Midbrain (tissue), 1 donor: ENCODE results near the gene ZDHHC3.
A peak's percentile ranks its signal among the peaks of the same experiment; 100 is the strongest.

Experiments used
- DNase-seq: peaks from one replicate; lab custom pipeline; 2025; lab: John Stamatoyannopoulos, UW

The ZDHHC3 gene, protein sequence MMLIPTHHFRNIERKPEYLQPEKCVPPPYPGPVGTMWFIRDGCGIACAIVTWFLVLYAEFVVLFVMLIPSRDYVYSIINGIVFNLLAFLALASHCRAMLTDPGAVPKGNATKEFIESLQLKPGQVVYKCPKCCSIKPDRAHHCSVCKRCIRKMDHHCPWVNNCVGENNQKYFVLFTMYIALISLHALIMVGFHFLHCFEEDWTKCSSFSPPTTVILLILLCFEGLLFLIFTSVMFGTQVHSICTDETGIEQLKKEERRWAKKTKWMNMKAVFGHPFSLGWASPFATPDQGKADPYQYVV

DNA sequence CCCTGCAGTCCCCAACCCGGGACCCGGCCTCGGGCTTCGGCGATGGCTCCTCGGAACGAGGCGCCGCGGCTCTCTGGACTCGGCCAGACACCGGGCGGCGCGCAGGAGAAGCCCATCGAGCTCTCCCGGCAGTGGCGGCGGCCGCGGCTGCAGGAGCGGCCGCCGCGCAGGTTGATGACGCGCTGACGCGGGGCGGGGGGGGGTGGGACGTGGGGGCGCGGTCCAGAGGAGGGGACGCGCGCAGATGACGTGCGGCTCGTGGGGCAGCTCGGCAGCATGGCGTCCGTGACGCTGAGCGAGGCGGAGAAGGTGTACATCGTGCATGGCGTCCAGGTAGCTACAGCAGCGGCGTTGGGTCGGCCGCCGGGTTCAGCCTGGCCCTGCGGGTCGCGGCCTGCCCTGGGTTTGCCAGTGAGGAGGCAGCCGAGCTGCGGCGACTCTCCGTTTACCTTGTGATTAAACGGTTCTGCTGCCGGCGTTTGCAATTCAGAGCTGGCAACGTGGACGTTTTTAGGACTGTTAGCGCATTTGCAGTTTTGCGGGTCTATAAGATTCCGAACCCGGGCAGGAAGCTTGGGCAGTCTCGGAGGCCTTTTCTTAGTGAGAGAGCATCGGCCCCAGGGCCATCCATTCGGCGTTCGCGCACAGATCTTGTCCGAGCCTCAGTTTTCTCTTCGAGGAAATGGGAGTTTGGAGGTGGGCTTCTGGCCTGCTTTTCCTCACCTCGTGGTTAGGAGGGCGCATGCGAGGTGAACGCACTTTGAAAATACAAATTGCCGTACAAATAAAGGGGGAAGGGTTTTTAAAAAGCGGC, at the start of gene ZDHHC3, which contains the start of gene EXOSC7:
TSS of gene ZDHHC3 (minus strand) at position 173 of the 814 bp plus-strand sequence. CDS start 16,738 bp downstream, outside the sequence.
TSS of gene EXOSC7 (plus strand) at position 243 of the 814 bp plus-strand sequence. CDS start at position 277, 34 bp downstream.
- peak; percentile 87 for DNase-seq

DNA sequence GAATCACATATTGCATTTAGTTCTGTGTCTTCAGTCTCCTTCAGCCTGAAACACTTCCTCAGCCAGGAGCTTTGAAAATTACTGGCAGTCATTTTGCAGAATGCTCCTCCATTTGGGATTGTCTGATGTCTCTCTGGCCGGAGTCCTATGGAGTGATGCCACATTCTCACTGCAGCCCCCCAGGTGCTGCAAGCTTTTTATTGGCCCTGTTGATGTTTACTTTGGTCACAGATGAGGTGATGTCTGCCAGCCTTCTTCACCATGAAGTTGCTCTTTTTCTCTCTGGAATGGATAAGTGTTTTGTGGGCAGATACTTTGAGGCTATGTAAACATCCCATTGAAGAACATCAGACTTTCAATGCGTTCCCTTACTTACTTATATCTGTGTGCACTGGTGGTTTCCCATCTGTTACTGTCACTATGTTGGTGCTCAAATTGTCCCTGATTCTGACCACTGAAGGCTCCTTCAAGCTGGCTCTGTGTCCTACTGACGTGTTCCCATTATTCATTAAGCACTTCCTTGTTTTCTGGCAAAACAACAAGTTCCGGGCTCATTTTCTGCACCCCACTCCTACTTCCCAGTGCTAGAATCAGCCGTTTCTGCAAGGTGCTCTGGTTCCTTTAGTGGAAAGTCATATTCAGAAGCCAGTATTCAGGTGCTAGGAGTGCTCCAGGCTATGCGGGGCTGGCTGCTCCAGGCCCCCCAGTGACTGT, 48.7 kb upstream of the ZDHHC3 start:
- DNase-seq, result no peak

DNA sequence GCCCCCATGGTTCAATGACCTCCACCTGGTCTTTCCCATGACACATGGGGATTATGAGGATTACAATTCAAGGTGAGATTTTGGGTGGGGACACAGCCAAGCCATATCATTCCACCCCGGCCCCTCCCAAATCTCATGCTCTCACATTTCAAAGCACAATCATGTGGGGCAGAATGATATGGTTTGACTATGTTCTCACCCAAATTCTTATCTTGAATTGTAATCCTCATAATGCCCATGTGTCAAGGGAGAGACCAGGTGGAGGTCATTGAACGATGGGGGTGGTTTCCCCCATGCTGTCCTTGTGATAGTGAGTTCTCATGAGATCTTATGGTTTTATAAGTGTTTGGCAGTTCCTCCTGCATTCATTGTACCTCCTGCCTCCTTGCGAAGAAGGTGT, 47.7 kb upstream of the ZDHHC3 start:
- no peak for DNase-seq

DNA sequence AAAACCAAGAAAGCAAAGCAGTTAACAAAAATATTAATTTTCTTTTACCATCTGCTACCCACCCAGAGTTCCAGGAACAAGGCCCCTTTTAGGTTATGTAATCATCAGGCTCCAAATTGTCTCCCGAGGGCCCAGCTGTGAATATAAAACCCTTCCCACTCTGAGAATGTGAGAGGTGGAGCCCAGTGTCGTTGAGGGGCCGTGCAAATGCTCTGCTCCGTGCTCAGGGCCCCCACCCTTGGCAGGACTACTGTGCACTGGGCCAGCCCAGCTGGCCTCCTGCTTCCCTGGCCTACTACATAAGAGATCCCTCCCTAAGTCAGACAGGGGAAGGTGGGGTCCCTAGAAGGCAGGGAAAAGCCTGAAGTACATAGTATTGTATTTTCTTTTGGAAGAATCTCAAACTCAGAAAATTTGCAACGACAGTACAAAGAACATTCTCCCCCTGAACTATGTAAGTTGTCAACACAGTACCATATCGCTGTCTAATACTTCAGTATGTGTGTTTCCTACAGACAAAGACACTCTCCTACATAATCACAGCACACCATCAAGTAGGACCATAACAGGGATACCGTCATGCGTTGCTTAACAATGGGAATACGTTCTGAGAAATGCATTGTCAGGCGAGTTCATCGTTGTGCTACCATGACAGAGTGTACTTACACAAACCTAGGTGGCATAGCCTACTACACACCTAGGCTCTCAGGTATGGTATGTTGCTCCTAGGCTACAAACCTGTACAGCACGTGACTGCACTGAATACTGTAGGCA, 45.7 kb upstream of the ZDHHC3 start:
- no peak for DNase-seq

DNA sequence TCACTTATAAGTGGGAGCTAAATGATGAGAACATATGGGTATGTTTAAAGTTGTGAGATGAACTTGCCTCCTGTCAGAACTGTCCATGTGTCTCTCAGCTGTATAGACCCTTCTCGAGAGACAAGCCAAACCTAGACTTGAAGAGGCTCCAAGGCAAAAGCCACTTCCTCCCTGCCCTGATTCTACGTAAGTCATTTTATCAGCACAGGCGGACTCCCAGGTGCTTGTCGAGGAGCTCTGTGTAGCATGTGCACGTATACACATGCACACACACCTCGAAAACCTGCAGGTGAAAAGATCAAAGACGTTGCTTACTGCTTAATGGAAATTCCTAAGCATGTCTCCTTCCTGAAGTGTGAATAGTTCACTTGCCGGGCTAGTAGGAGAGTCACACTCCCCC, 44.6 kb upstream of the ZDHHC3 start:
- no peak for DNase-seq

DNA sequence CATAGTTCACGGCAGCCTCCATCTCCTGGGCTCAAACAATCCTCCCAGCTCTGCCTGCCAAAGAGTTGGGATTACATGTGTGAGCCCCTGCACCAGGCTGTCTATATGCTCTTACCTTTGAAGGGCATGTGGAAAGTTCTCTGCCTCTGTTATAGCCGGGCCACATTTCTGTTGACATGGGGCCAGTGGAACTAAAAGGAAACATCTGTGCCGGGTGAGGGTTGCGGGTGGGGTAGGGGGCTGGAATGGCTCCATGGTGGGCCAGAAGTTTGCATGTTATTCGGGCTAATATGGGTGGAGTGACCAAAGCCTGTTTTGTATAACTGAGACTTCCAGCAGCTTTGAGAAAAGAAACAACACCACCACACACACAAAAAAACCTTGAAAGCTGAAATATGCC, 41.8 kb upstream of the ZDHHC3 start:
- no peak for DNase-seq

DNA sequence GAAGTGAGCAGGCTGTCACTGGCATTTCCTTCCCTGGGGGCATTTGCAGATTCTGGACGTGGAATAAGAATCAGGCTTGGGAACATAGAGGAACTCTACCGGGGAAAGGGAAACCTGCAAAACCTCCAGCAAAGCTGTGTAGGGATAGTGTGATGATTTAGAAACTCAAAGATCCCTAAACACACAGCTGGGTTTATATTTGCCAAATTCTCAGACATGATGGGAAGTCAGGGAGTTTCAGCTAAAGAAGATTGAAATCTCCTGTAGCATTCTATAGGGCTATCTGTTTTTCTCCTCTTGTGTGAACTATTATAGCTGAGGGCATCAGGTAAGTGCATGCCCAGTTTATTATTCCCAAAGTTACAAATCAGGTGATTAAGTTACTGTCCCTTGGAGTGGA, 40.9 kb upstream of the ZDHHC3 start:
- DNase-seq, result no peak

DNA sequence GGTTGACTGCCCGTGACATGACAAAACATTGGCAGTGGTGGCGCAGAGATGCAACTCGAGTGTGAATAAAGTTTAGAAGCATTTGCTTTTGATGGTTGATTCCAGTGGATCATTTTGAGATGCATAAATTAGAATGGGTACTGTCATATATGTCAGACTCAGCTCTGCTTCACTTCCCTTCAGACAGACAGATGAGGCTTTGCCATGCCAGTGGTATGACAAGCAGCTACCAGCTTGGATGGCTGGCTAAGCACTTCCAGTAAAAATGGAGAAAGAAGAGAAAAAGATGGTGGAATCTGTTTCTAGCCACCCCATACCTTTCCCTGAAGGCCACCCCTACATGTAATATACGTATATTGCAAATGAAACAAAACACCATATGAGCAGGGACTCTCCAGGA, 36.6 kb upstream of the ZDHHC3 start:
- DNase-seq, result no peak

DNA sequence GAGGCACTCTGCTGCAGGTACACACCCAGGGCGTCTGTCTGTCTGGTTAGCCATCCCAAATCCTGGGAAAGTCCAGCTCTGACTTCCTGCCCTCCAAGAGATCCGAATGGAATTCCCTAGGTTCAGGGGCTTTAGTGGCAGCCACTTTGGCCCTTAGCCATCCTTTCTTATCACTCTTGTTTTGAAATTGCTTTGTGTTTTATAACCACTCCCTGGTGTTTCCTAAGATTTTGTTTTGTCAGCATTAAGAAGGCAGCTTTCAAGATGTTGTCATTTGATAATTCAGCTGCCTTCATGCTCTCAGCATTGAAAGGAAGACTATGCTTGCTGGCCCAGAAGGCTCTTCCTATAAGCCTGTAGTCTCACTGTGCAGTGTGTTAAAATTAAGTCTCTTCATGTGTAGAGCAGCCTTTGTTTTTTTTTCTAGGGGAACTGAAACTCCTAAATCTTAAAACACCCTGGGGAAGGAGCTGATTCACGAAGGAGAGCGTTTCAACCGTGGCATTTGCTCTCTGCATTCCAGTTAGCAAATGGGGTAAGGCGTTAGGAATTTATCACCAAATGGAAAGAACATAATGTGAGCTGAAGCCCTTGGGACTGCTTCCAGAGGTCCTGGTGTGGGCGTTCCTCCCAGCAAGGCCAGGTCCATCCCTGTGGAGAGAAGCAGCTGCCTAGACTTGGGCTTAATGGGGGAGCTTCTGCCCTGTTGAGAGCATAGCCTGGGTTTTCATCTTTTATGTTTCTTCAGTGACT, 36.0 kb upstream of the ZDHHC3 start:
- no peak for DNase-seq

DNA sequence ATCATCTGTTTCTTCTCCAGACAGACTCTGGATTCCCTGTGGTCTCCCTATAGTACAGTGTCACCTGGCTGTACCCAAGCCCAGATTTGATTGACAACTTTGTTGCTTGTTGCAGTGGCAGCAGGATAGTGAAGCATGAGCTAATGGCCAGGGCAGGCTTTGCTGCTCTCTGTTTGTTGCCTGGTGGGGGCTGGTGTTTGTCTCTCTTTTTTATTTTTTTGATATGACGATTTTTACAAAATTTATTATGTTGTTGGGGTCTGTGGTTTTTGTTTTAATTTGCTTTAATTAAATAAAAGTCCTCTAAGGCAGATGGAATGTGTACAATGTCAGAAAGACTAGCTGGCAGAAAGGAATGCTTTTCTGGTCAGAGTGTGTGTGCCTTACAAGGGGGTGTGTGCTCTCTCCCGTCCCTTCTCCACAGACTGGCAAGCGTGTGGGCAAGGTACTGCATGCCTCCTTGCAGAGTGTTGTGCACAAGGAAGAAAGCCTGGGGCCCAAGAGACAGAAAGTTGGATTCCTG, 34.9 kb upstream of the ZDHHC3 start:
- no peak for DNase-seq

DNA sequence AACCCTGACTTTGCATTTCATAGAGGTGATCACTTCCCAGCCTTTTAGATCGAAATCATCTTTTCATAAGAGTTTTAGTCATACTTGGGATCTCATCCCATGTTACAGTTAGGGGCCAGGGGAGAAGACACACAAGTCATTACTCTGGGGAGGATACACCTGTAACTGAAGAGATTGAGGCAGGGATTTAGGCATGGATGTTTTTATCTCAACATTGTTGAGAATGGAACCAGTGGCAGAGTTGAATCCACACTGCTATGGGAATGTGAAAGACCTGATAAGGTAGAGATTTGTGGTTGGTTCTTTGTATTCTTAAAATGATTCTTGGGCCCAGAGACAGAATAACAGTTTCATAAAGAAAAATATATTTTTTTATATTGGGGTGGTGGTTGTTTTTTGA, 33.9 kb upstream of the ZDHHC3 start:
- DNase-seq, result no peak

DNA sequence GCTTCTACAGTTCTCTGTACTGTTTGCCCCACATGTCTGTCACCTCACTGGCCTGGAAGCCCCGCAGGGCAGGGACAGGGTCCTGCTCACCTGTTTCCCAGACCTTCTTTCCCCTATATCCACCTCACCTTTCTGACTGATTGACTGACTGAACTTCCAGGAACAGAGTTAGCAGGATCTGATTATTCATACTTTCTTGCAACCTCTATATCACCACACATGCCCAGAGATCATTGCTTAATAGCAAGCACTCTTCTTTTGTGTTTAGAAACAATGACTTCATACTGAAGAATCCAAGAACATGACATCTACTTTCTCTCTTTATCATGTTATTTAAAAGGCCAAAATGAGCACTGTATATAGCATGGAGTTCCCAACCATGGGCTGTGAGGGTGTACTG, 32.1 kb upstream of the ZDHHC3 start:
- DNase-seq, result no peak

DNA sequence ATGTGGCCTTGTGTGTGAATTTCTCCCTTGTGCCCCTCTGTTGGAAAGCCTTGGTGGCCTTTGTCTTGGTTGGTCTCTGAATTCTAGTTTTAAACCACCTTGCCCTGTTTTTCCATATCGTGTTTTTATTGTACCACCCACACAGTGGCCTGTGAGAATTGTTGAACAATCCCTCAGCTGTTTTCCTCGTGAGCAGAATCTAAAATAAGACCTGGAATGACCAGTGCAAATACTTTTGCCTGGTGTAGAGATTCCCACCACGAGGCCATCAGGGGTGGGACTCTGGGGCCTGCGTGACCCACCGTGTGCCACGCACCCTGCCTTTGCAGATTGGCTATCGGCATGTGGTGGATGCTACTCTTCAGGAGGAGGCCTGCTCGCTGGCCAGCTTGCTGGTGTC, 31.1 kb upstream of the ZDHHC3 start:
- DNase-seq, result no peak

DNA sequence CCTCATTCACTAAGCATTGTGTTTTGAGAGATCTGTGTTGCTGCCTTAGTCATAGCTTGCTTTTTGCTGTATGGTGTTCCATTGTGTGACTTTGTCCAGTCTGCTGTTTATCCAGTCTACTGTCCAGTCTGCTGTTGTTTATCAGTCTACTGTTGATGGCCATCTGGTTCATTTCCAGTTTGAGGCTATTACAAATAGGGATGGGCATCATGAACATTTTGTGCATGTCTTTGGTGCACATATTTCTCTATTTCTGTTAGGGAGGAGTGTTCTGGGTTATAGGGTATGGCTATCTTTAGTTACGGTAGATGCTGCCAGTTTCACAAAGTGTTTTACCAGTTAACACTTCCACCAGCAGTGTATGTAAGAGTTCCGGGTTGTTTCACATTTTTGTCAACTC, 27.9 kb upstream of the ZDHHC3 start:
- no peak for DNase-seq

DNA sequence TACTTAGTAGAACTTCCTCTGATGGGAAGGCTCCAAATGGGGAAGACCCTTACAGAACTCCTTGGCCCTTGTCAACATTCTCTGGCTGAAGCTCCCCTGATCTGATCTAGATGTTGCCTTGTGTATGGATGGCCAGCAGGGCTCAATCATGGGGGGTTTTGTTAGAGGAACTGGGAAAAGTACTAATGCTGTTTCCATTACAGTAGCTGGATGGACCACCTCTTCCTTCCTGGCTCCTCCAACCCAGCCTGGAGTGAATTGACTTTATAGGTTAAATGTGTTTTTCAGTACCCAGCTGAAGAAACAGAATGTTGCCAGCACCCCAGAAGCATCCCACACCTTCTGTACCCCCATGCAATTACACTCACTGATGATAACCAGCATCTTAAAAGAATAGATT, 27.4 kb upstream of the ZDHHC3 start:
- DNase-seq, result no peak

DNA sequence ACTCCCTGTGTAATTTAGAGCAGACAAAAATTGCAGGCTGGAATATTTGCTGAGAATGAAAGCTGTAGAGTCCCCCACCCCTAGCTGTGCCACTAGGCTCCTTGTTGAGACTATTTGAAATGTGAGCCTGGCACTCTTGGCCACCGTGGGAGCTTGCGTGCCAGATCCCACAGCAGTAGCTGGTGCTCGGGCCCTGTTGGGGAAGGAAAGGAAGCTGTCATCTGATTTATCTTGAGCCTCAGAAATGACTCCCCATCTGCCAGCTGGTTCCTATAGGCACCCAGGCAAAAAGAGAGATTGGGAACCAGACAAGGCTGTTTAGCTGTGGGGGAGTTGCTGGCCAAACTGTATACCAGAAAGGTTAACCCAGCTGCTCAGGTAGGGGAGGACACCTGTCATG, 26.7 kb upstream of the ZDHHC3 start:
- no peak for DNase-seq

DNA sequence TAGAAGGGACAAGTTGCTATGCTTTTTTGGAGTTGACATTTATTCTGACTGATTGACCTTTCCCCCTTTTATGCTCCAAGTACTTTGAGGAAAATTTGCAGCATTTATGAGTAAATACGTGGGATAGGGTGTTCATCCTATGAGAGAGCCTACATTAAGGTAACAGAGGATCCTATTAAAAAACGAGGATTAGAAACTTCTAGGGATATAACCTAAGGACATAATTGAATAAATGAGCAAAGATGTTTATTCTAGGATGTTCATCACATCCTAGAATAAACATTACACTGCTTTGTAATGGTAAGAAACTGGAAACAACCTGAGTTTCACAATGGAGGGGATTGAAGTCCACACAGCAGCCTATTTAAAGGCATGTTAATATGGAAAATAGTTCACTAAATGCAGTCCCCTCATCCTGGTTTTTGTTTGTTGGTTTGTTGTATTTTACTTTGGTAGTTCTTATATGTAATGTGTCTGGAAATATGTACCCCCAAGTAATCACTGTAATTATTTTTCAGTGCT, 26.2 kb upstream of the ZDHHC3 start:
- DNase-seq, result no peak

DNA sequence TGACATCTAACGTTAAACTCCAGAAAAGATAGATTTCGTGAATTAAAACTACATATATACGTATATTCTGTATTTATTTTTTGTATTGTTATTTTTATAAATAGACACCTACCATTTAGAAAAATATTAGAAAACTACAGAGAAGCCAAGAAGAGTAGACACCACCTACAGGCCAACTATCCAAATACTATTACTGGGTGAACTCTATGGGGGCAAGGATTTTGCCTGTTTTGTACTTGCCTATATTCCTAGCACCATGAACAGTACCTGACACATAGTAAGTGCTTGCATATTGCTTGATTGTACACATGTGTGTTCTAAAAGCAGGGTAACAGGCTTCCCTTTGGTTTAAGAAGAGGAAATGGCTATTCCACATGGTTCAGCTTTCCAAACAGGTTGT, 25.8 kb upstream of the ZDHHC3 start:
- DNase-seq, result no peak

DNA sequence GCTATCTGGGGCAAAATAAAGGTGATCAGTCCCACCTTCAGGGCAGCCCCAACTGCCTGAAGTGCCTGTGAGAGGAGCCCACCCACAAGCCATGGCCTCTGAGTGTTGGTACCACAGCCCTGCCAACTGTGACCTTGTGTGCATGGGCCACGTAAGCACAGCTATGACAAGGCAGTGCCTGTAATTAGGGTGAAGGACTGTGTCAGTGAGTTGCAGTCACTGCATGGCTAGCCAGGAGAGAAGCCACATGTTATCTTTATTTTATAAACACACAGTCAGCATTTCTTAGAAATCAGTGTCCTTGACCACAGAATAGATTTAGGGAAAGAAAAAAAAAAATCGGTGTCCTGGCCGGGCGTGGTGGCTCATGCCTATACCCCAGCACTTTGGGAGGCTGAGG, 24.8 kb upstream of the ZDHHC3 start:
- DNase-seq, result no peak

DNA sequence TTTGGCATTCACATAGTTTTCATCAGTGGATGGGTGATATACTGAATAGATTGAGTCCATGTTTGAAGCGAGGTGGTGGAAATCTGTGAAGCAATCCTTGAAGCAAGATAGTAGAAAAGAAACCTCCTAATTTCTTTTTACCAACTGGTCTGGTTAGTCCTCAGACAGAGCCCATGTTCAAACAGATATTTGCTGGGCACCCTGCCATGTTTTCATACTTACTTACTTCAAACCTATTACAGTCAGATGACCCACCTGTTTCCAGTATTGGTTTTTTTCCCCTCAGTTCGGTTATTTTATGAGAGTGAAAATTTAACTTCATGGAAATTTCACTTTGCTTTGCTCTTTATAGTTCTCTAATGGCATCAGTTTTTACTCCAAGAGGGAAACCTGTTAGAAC, 23.8 kb upstream of the ZDHHC3 start:
- DNase-seq, result no peak

DNA sequence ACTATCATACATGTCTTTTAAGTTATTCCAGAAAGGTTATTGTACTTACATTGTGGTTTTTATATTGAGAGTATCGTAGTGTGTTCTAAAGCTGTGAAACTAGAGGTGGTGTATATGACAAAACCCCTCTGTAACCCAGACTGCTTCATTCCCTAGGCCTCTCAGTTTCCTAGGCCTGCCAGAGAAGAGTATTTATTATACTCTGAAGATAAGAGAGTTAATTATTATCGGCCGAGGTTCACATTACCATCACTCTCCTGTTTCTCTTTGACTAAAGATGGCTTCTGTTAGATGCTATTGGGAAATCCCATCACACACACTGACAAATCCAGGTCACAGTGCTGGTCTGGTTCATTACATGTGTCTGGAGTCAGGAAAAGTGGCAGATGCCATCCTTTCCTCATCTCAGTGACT, 20.6 kb upstream of the ZDHHC3 start:
- no peak for DNase-seq
